Small intestine (tissue), 7 donors: ENCODE data around the gene ARL17B. TPM values are rescaled to one million over a fixed set of nuclear protein-coding genes. Genes with fewer than 3 reads are reported as not detected.
"Not testable (repeated sequence)": the region's sequence is repeated elsewhere in the genome, so short reads cannot be mapped to it uniquely, and the experiment has no call there.

Experiments
- DNase-seq, 2 donors: peaks; one replicate each; pipeline versions ENCODE4 v3.0.0 to v3.0.0-alpha.2; 2013
- FAIRE-seq: peaks from 2 replicates; lab custom pipeline; 2012; peaks lifted over from hg19 to GRCh38; lab: Jason Lieb, UNC
- H3K27ac ChIP-seq, 3 donors: one replicate each; pipeline ENCODE4 v1.5.1; 2013; ENCODE audit warnings: low read length in 2 of 3, mild to moderate bottlenecking in 2 of 3, control low read depth in 1 of 3, inconsistent platforms in 1 of 3, low read depth in 1 of 3, moderate library complexity in 1 of 3
- H3K27me3 ChIP-seq, 3 donors: one replicate each; pipeline ENCODE4 v1.6.1; 2013; ENCODE audit warnings: low read length in 3 of 3, inconsistent platforms in 1 of 3; ENCODE audit not compliant: control insufficient read depth in 3 of 3, insufficient read depth in 3 of 3
- H3K36me3 ChIP-seq, 3 donors: one replicate each; pipeline ENCODE4 v1.6.1; 2013; ENCODE audit warnings: low read length in 3 of 3, inconsistent platforms in 1 of 3, low read depth in 1 of 3, mild to moderate bottlenecking in 1 of 3, moderate library complexity in 1 of 3; ENCODE audit not compliant: control insufficient read depth in 3 of 3, insufficient read depth in 2 of 3
- H3K4me1 ChIP-seq, 3 donors: one replicate each; pipeline ENCODE4 v1.6.1; 2013; ENCODE audit warnings: low read length in 2 of 3, inconsistent platforms in 1 of 3, low read depth in 1 of 3, mild to moderate bottlenecking in 1 of 3, moderate library complexity in 1 of 3; ENCODE audit not compliant: control insufficient read depth in 3 of 3, insufficient read depth in 2 of 3
- H3K4me3 ChIP-seq, 3 donors: one replicate each; pipeline ENCODE4 v1.5.1; 2013; ENCODE audit warnings: low read length in 3 of 3, control low read depth in 1 of 3, inconsistent platforms in 1 of 3, low read depth in 1 of 3, mild to moderate bottlenecking in 1 of 3, moderate library complexity in 1 of 3
- H3K9me3 ChIP-seq, 2 donors: one replicate each; pipeline ENCODE4 v1.6.1; 2013; ENCODE audit warnings: low read depth in 1 of 2, low read length in 1 of 2; ENCODE audit not compliant: control insufficient read depth in 2 of 2, insufficient read depth in 1 of 2
- WGBS, 3 donors: extraction: QIAGEN DNeasy Blood & Tissue Kit; methylation state at CpG; one replicate each; pipeline ENCODE4 v1.1.7; 2013; 5-methylcytosine and 5-hydroxymethylcytosine counted together
- polyA plus RNA-seq, 4 donors: library from polyadenylated mRNA; stranded (reverse) in 3 of 4; unstranded in 1 of 4; fragments of 200-250 nt in 3 of 4; fragments of 120-200 nt in 1 of 4; gene quantifications; one replicate each; pipeline versions ENCODE4 v1.2.1 to v1.2.3, GENCODE V29; 2013
- donor health status: healthy with polysubstance abuse.
- donor health status: control.
- donor health status: control.
- donor health status: Bipolar disorder and iron deficiency.
- donor health status: healthy.

The ARL17B gene
- polyA plus RNA-seq, 4 donors: 2.7 to 11.8 (median 4.8) TPM

GRCh38 chr17:46385491-46385890, 23.9 kb upstream of the ARL17B start:
- not testable (repeated sequence) for H3K36me3 ChIP-seq, H3K9me3 ChIP-seq, H3K4me3 ChIP-seq, FAIRE-seq, H3K27me3 ChIP-seq, H3K4me1 ChIP-seq, DNase-seq, H3K27ac ChIP-seq

- H3K36me3 ChIP-seq, H3K27me3 ChIP-seq, H3K4me3 ChIP-seq, DNase-seq, H3K4me1 ChIP-seq, H3K9me3 ChIP-seq, FAIRE-seq, H3K27ac ChIP-seq: not testable (repeated sequence)
- 87 to 94% (median 93%) methylated on average over 3 of the region's 4 CpGs for WGBS, 3 donors
These were observed 21.6 kb upstream of the ARL17B start for GRCh38 chr17:46383118-46383517.

GRCh38 chr17:46373418-46373817, 11.9 kb upstream of the ARL17B start:
- H3K27ac ChIP-seq, H3K4me3 ChIP-seq, DNase-seq, H3K4me1 ChIP-seq, H3K27me3 ChIP-seq, H3K9me3 ChIP-seq, H3K36me3 ChIP-seq, FAIRE-seq: not testable (repeated sequence)
- no CpG with 5 or more reads among the region's 7 CpGs for WGBS, 3 donors

- not testable (repeated sequence) for FAIRE-seq
These were observed 11.0 kb upstream of the ARL17B start for GRCh38 chr17:46372236-46373229.

GRCh38 chr17:46367520-46367919, 6.0 kb upstream of the ARL17B start:
- not testable (repeated sequence) for H3K4me3 ChIP-seq, H3K27ac ChIP-seq, H3K9me3 ChIP-seq, H3K27me3 ChIP-seq, FAIRE-seq, DNase-seq, H3K36me3 ChIP-seq, H3K4me1 ChIP-seq
- WGBS, 3 donors: no CpG with 5 or more reads among the region's 3 CpGs

More at GRCh38 chr17:46372236-46373229, 11.0 kb upstream of the ARL17B start:
- not testable (repeated sequence) for H3K4me3 ChIP-seq, H3K27me3 ChIP-seq, DNase-seq, H3K4me1 ChIP-seq, H3K9me3 ChIP-seq, H3K27ac ChIP-seq, H3K36me3 ChIP-seq
- no CpG with 5 or more reads among the region's 95 CpGs for WGBS, 3 donors

- H3K4me1 ChIP-seq, H3K27ac ChIP-seq, FAIRE-seq, H3K36me3 ChIP-seq, H3K4me3 ChIP-seq, DNase-seq, H3K9me3 ChIP-seq, H3K27me3 ChIP-seq: not testable (repeated sequence)
- WGBS, 3 donors: no CpG with 5 or more reads among the region's 42 CpGs
These were observed 326 bp downstream of the ARL17B start for GRCh38 chr17:46361145-46361735.

- not testable (repeated sequence) for DNase-seq, H3K9me3 ChIP-seq, FAIRE-seq, H3K27me3 ChIP-seq, H3K4me1 ChIP-seq, H3K36me3 ChIP-seq, H3K27ac ChIP-seq, H3K4me3 ChIP-seq
- WGBS, 3 donors: no CpG with 5 or more reads among the region's 4 CpGs
These were observed 7.7 kb downstream of the ARL17B start for GRCh38 chr17:46353856-46354255.

- H3K4me3 ChIP-seq, H3K27me3 ChIP-seq, H3K36me3 ChIP-seq, H3K9me3 ChIP-seq, DNase-seq, H3K4me1 ChIP-seq, FAIRE-seq, H3K27ac ChIP-seq: not testable (repeated sequence)
- WGBS, 3 donors: no CpG with 5 or more reads among the region's 1 CpG
These were observed 12.5 kb downstream of the ARL17B start for GRCh38 chr17:46349060-46349459.
